ENCODE measurements around the gene CHD6.

The CHD6 gene

DNA sequence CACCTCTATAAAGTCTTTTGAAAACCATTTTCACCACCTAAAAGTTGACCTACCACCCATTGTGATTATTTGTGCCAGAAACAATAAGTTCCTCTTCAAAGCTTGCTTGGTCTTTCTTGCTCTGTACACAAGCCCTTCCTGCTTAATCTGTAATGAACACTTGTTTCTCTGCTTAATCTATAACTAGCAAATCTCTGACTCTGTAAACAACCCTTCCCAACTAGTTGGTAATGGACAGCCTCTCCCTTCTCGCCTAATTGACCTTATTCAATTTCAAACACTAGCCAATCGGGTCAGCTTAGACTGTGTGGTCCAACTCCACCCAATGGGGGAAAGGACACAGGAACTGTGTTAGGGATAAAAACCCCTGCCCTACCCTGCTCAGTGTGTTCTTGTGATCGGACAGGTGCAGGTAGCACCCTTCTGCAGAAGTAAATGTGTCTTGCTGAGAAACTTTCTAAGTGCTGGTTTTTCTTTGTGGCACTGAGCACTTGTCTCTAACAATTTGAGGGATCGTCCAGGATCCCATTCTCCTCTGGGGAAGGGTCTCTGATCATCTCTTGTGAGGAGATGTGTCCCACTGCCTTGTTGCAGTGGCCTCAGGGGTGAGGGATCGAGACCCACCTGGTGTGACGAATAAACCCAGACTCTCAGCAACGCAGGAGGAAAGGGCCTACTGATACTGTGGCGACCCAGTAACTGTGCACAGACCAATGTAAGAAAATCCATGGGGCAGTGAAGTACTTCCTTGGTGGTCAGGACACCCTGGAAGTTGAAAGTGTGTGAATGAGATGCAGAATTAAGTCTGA lies 23.5 kb downstream of the CHD6 start:
- Mint-ChIP-seq H3K27me3 (ENCODE audit: low read depth) (no peaks in the 10 kb centered on the region), H3K4me1 (peaks cover 5% of the 10 kb centered on the region), H3K9me3 (peaks cover 65% of the 10 kb centered on the region), H3K36me3 (ENCODE audit: low read depth) (peaks cover 84% of the 10 kb centered on the region), H3K27ac (peak overlapping the region in 1 of 3 experiments; percentile 39), H3K4me3 (no peak overlapping the region)
- no peak for TF ChIP-seq CTCF (IDR thresholded peaks at IDR 0.05; ENCODE audit: unreplicated experiment in 3 of 3)

GRCh38 chr20:41592516-41593216 lies 25.5 kb downstream of the CHD6 start:
- Mint-ChIP-seq H3K27me3 (ENCODE audit: low read depth) (no peaks in the 10 kb centered on the region), H3K36me3 (ENCODE audit: low read depth) (peaks cover 82% of the 10 kb centered on the region), H3K4me1 (no peaks in the 10 kb centered on the region)

GRCh38 chr20:41587956-41588355 lies 30.2 kb downstream of the CHD6 start:
- no peaks in the 10 kb centered on the region for H3K4me1 Mint-ChIP-seq
- H3K27me3 Mint-ChIP-seq (ENCODE audit: low read depth): no peaks in the 10 kb centered on the region
- peaks cover 58% of the 10 kb centered on the region for H3K9me3 Mint-ChIP-seq

More at GRCh38 chr20:41592516-41593216, 25.5 kb downstream of the CHD6 start:
- Mint-ChIP-seq H3K27ac (no peak overlapping the region), H3K4me3 (no peak overlapping the region), H3K9me3 (peaks cover 61% of the 10 kb centered on the region)
- no peak for TF ChIP-seq CTCF (IDR thresholded peaks at IDR 0.05; ENCODE audit: unreplicated experiment in 3 of 3)

DNA sequence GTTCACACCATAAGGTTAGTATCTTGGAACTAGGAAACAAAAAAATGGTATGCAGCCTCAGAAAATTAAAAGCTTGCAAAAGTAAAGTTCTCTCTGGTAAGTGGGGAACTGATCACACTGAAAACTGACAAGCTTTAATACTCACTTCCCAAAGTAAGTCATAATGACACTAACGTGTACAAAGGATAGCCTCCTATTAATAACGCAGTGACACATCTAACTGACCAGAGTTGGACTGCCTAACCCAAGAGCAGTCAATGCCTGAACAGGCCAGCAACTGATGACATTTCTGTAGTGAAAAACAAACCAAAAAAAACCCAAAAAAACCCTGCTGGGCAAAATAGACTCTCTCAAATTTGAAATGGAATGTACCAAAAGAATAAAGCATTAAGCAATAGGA lies 30.7 kb downstream of the CHD6 start:
- Mint-ChIP-seq H3K27me3 (ENCODE audit: low read depth) (no peaks in the 10 kb centered on the region), H3K27ac (no peak overlapping the region), H3K36me3 (ENCODE audit: low read depth) (peaks cover 79% of the 10 kb centered on the region), H3K9me3 (peaks cover 63% of the 10 kb centered on the region), H3K4me3 (no peak overlapping the region), H3K4me1 (no peaks in the 10 kb centered on the region)
- no peak for TF ChIP-seq CTCF (IDR thresholded peaks at IDR 0.05; ENCODE audit: unreplicated experiment in 3 of 3)

More at GRCh38 chr20:41587956-41588355, 30.2 kb downstream of the CHD6 start:
- no peak for TF ChIP-seq CTCF (IDR thresholded peaks at IDR 0.05; ENCODE audit: unreplicated experiment in 3 of 3)
- H3K36me3 Mint-ChIP-seq (ENCODE audit: low read depth): peaks cover 79% of the 10 kb centered on the region
- H3K27ac Mint-ChIP-seq: no peak overlapping the region
- no peak overlapping the region for H3K4me3 Mint-ChIP-seq

- peaks cover 65% of the 10 kb centered on the region for H3K9me3 Mint-ChIP-seq
- peaks cover 82% of the 10 kb centered on the region for H3K36me3 Mint-ChIP-seq (ENCODE audit: low read depth)
- no peak for TF ChIP-seq CTCF (IDR thresholded peaks at IDR 0.05; ENCODE audit: unreplicated experiment in 3 of 3)
Observed at GRCh38 chr20:41586772-41587171, 31.4 kb downstream of the CHD6 start.

More at GRCh38 chr20:41586772-41587171, 31.4 kb downstream of the CHD6 start:
- no peaks in the 10 kb centered on the region for H3K4me1 Mint-ChIP-seq
- H3K27ac Mint-ChIP-seq: no peak overlapping the region
- no peaks in the 10 kb centered on the region for H3K27me3 Mint-ChIP-seq (ENCODE audit: low read depth)
- no peak overlapping the region for H3K4me3 Mint-ChIP-seq

All from nephron (organoid).